HG03442 (cell line): ENCODE measurements around the gene NUBP2.

Experiments used
- ATAC-seq: cut with Tn5 transposase; IDR thresholded peaks from one replicate; pipeline ENCODE4 v1.9.1; 2021; ENCODE audit warnings: mild to moderate bottlenecking, moderate library complexity; ENCODE audit not compliant: unreplicated experiment

NUBP2 gene

GRCh38 chr16:1758923-1759322 lies 23.8 kb upstream of the NUBP2 start:
- no peak for ATAC-seq

GRCh38 chr16:1759511-1759910 lies 23.2 kb upstream of the NUBP2 start:
- no peak for ATAC-seq

GRCh38 chr16:1760911-1761310 lies 21.8 kb upstream of the NUBP2 start:
- ATAC-seq = no peak

- no peak for ATAC-seq
Measured at GRCh38 chr16:1761751-1762150, 21.0 kb upstream of the NUBP2 start.

- ATAC-seq = no peak
Measured at GRCh38 chr16:1762196-1762878, 20.4 kb upstream of the NUBP2 start.

- ATAC-seq = no peak
Measured at GRCh38 chr16:1762879-1763520, 19.8 kb upstream of the NUBP2 start.

GRCh38 chr16:1763521-1764511 lies 18.9 kb upstream of the NUBP2 start:
- ATAC-seq = no peak

GRCh38 chr16:1764971-1765370 lies 17.8 kb upstream of the NUBP2 start:
- no peak for ATAC-seq

GRCh38 chr16:1765826-1766225 lies 16.9 kb upstream of the NUBP2 start:
- ATAC-seq = no peak

GRCh38 chr16:1766231-1766630 lies 16.5 kb upstream of the NUBP2 start:
- no peak for ATAC-seq

- no peak for ATAC-seq
Measured at GRCh38 chr16:1766701-1767100, 16.1 kb upstream of the NUBP2 start.

- no peak for ATAC-seq
Measured at GRCh38 chr16:1767116-1767994, 15.4 kb upstream of the NUBP2 start.

GRCh38 chr16:1768061-1768766 lies 14.5 kb upstream of the NUBP2 start:
- ATAC-seq = no peak

- ATAC-seq = no peak
Measured at GRCh38 chr16:1768767-1769401, 13.9 kb upstream of the NUBP2 start.

- no peak for ATAC-seq
Measured at GRCh38 chr16:1769402-1770300, 13.1 kb upstream of the NUBP2 start.

- ATAC-seq = no peak
Measured at GRCh38 chr16:1770328-1771187, 12.2 kb upstream of the NUBP2 start.

GRCh38 chr16:1771188-1771863 lies 11.4 kb upstream of the NUBP2 start, which contains the start of gene NME3:
Gene NME3 (minus strand): TSS chr16:1771543. CDS start chr16:1771534, 9 bp downstream.
- no peak for ATAC-seq
